GOT3 (cell line): Measurements from ENCODE around the gene MUC5AC.

Experiments used
- DNase-seq: peaks from one replicate; lab custom pipeline; 2025; ENCODE audit warnings: mixed read lengths; lab: John Stamatoyannopoulos, UW

MUC5AC gene

GRCh38 chr11:1196516-1197391, 39.0 kb downstream of the MUC5AC start:
- DNase-seq: no peak

GRCh38 chr11:1197431-1197885, 39.7 kb downstream of the MUC5AC start:
- DNase-seq: no peak

GRCh38 chr11:1197886-1198560, 40.3 kb downstream of the MUC5AC start:
- no peak for DNase-seq

GRCh38 chr11:1198561-1199240, 40.9 kb downstream of the MUC5AC start:
- no peak for DNase-seq

- no peak for DNase-seq
Measured at GRCh38 chr11:1199241-1199750, 41.5 kb downstream of the MUC5AC start.

- no peak for DNase-seq
Measured at GRCh38 chr11:1199751-1200610, 42.2 kb downstream of the MUC5AC start.

- no peak for DNase-seq
Measured at GRCh38 chr11:1200611-1201191, 42.9 kb downstream of the MUC5AC start.

GRCh38 chr11:1201395-1202153, 43.8 kb downstream of the MUC5AC start:
- DNase-seq: no peak

- DNase-seq: no peak
Measured at GRCh38 chr11:1202154-1202775, 44.5 kb downstream of the MUC5AC start.

- DNase-seq: no peak
Measured at GRCh38 chr11:1202776-1203504, 45.2 kb downstream of the MUC5AC start.

GRCh38 chr11:1203505-1204271, 45.9 kb downstream of the MUC5AC start:
- DNase-seq: no peak

GRCh38 chr11:1204381-1205101, 46.8 kb downstream of the MUC5AC start:
- DNase-seq: no peak

- DNase-seq: no peak
Measured at GRCh38 chr11:1205121-1205986, 47.6 kb downstream of the MUC5AC start.

GRCh38 chr11:1205987-1206331, 48.2 kb downstream of the MUC5AC start:
- DNase-seq: no peak

- no peak for DNase-seq
Measured at GRCh38 chr11:1206391-1207271, 48.9 kb downstream of the MUC5AC start.
